Measurements from ENCODE around the gene DNAJC6. TPM values are rescaled to one million over a fixed set of nuclear protein-coding genes. Genes with fewer than 3 reads are reported as not detected.
"Not testable (repeated sequence)": the region's sequence is repeated elsewhere in the genome, so short reads cannot be mapped to it uniquely, and the experiment has no call there.

Gene DNAJC6
- total RNA-seq, 2 donors from 2014 or later, result 3.7 TPM

- DNase-seq (ENCODE audit: low spot score), result no peak
- ATAC-seq (ENCODE audit: insufficient number of reproducible peaks, low FRiP score, low read depth), result no peak
- TF ChIP-seq CTCF (IDR thresholded peaks at IDR 0.05), result no peak
- H3K4me3 ChIP-seq, result no peak overlapping the region
- no peaks in the 10 kb centered on the region for H3K27me3 ChIP-seq (replicated peaks; ENCODE audit: insufficient read depth)
- no peaks in the 10 kb centered on the region for H3K9me3 ChIP-seq
- H3K4me1 ChIP-seq (ENCODE audit: control insufficient read depth in 1 of 2, low read depth in 2 of 2), result no peaks in the 10 kb centered on the region
- no peaks in the 10 kb centered on the region for H3K36me3 ChIP-seq
- H3K27ac ChIP-seq, result no peak overlapping the region
Observed at GRCh38 chr1:65445837-65446236, 136.5 kb downstream of the DNAJC6 start.

- ATAC-seq (ENCODE audit: insufficient number of reproducible peaks, low FRiP score, low read depth) (no peak), DNase-seq (ENCODE audit: low spot score) (no peak)
- Histone ChIP-seq H3K4me1 (ENCODE audit: control insufficient read depth in 1 of 2, low read depth in 2 of 2) (no peaks in the 10 kb centered on the region), H3K27me3 (replicated peaks; ENCODE audit: insufficient read depth) (no peaks in the 10 kb centered on the region), H3K4me3 (no peak overlapping the region), H3K36me3 (no peaks in the 10 kb centered on the region), H3K9me3 (no peaks in the 10 kb centered on the region), H3K27ac (no peak overlapping the region)
- no peak for TF ChIP-seq CTCF (IDR thresholded peaks at IDR 0.05)
Observed at GRCh38 chr1:65449214-65449823, 140.0 kb downstream of the DNAJC6 start.

GRCh38 chr1:65455678-65456077, 146.3 kb downstream of the DNAJC6 start:
- H3K27me3 ChIP-seq (replicated peaks; ENCODE audit: insufficient read depth); H3K4me1 ChIP-seq (ENCODE audit: control insufficient read depth in 1 of 2, low read depth in 2 of 2); ATAC-seq (ENCODE audit: insufficient number of reproducible peaks, low FRiP score, low read depth); H3K27ac ChIP-seq; H3K36me3 ChIP-seq; H3K4me3 ChIP-seq; DNase-seq (ENCODE audit: low spot score); H3K9me3 ChIP-seq: not testable (repeated sequence)

GRCh38 chr1:65456481-65456880, 147.1 kb downstream of the DNAJC6 start:
- no peaks in the 10 kb centered on the region for H3K27me3 ChIP-seq (replicated peaks; ENCODE audit: insufficient read depth)
- no peak for ATAC-seq (ENCODE audit: insufficient number of reproducible peaks, low FRiP score, low read depth)
- H3K4me1 ChIP-seq (ENCODE audit: control insufficient read depth in 1 of 2, low read depth in 2 of 2), result no peaks in the 10 kb centered on the region
- no peak overlapping the region for H3K27ac ChIP-seq
- no peak overlapping the region for H3K4me3 ChIP-seq
- H3K9me3 ChIP-seq, result no peaks in the 10 kb centered on the region
- no peak for DNase-seq (ENCODE audit: low spot score)
- no peak for TF ChIP-seq CTCF (IDR thresholded peaks at IDR 0.05)
- H3K36me3 ChIP-seq, result no peaks in the 10 kb centered on the region

GRCh38 chr1:65457868-65458267, 148.5 kb downstream of the DNAJC6 start:
- H3K4me3 ChIP-seq, result no peak overlapping the region
- no peak for ATAC-seq (ENCODE audit: insufficient number of reproducible peaks, low FRiP score, low read depth)
- no peak for TF ChIP-seq CTCF (IDR thresholded peaks at IDR 0.05)
- no peak overlapping the region for H3K27ac ChIP-seq
- no peaks in the 10 kb centered on the region for H3K36me3 ChIP-seq
- no peaks in the 10 kb centered on the region for H3K4me1 ChIP-seq (ENCODE audit: control insufficient read depth in 1 of 2, low read depth in 2 of 2)
- no peaks in the 10 kb centered on the region for H3K9me3 ChIP-seq
- DNase-seq (ENCODE audit: low spot score), result no peak
- no peaks in the 10 kb centered on the region for H3K27me3 ChIP-seq (replicated peaks; ENCODE audit: insufficient read depth)

Measured in thoracic aorta (tissue), 2 donors.